ENCODE data around the gene ZKSCAN7. TPM values are rescaled to one million over a fixed set of nuclear protein-coding genes. Genes with fewer than 3 reads are reported as not detected.

ZKSCAN7 gene
- total and polyA plus RNA-seq, 2 of the 8 experiments (the other 6 are each of a cell fraction or from before 2014, with no cell fraction given): 5.5 to 8.5 TPM

DNA sequence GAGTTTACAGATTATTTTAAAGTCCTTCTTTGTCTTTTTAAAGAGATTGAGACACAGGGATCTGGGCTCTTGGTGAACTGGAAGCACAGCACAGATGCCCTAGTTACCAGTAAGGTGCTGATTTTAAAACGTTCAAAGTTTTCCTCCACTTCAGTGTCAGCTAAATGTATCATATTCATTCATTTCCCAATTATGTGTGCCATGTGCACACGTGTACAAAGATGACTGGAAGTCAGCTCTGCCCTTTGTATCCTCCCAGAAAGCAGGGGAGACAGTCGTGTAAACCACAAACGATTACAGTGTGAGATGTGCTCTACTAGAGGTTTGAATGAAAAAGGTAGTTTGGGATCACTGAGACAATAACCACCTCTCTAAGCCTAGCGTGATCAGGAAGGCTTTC lies 730 bp downstream of the ZKSCAN7 start:
- H3K27me3 ChIP-seq (replicated peaks in 1 of 4; ENCODE audit: control insufficient read depth in 3 of 4, extremely low read depth in 1 of 4, insufficient read depth in 3 of 4, low read length in 3 of 4): peaks cover 0 to 21% (median 11%) of the 10 kb centered on the region in 4 experiments; a peak in 5 of 7 replicates
- no peak overlapping the region for H2BK5ac ChIP-seq (ENCODE audit: low read depth, low read length)
- peaks cover 2 to 5% of the 10 kb centered on the region in 2 experiments; a peak in 2 of 4 replicates for H3K9me3 ChIP-seq (ENCODE audit: insufficient read depth in 2 of 2, low read depth in 1 of 2, low read length in 1 of 2)
- POLR2A ChIA-PET (ENCODE audit: partially characterized antibody): interaction anchor here (0.9 to 1.7 kb wide), 4 partner anchors 14 to 43 kb away, joined by 3 to 9 read pairs (median 5); partner anchors contain the start of gene ZNF660
- peak overlapping the region; percentile 88 to 95 (median 89) for H3K4me3 ChIP-seq (ENCODE audit: extremely low read depth in 1 of 4, insufficient read depth in 2 of 4, low read depth in 3 of 4, low read length in 4 of 4)
- peak overlapping the region; percentile 80 to 92 (median 85) for H3K9ac ChIP-seq (replicated peaks in 1 of 4; ENCODE audit: extremely low read depth in 1 of 4, low read depth in 3 of 4, low read length in 3 of 4)
- WGBS, 2 experiments (ENCODE audit: extremely low coverage in 1 of 2, insufficient coverage in 1 of 2, insufficient read length in 1 of 2, insufficient replicate concordance in 2 of 2, low coverage in 1 of 2, low lambda C conversion rate in 2 of 2, missing lambda C conversion rate in 1 of 2): 40% methylated on average over 5 of the region's 5 CpGs; no CpG with 5 or more reads in 1 of the 2 experiments
- peaks cover 0 to 9% (median 5%) of the 10 kb centered on the region in 4 experiments; a peak in 3 of 7 replicates for H3K4me1 ChIP-seq (replicated peaks in 1 of 4; ENCODE audit: control insufficient read depth in 3 of 4, insufficient read depth in 4 of 4, low read length in 3 of 4)
- no peak overlapping the region for H3K4ac ChIP-seq (replicated peaks; ENCODE audit: insufficient read length, low read depth, low read length)
- no peaks in the 10 kb centered on the region for H4K20me1 ChIP-seq (replicated peaks in 1 of 2; ENCODE audit: control insufficient read depth in 1 of 2, insufficient read depth in 2 of 2, low read length in 2 of 2)
- FAIRE-seq (no peak), DNase-seq (ENCODE audit: low read depth in 1 of 2, low spot score in 2 of 2) (no peak)
- H4K5ac ChIP-seq (ENCODE audit: insufficient read length, low read depth, low read length): no peak overlapping the region
- 0 out of 2 replicates have a peak overlapping the region, but pooled peaks have one; percentile 7 for H2AFZ ChIP-seq (ENCODE audit: low read length)
- H2BK15ac ChIP-seq (ENCODE audit: low read length): no peak overlapping the region
- TF ChIP-seq RNF2 (IDR thresholded peaks at IDR 0.05; ENCODE audit: borderline replicate concordance, low read depth, low read length, missing control alignments, poor library complexity, severe bottlenecking): no peak
- TF ChIP-seq SAP30 (IDR thresholded peaks at IDR 0.05; ENCODE audit: insufficient read depth, insufficient replicate concordance, low read length): peak; percentile 26
- no peak overlapping the region for H2BK120ac ChIP-seq (replicated peaks; ENCODE audit: low read depth, low read length)
- H3K18ac ChIP-seq (ENCODE audit: extremely low read depth, low read length): no peak overlapping the region
- no peak overlapping the region for H4K91ac ChIP-seq (replicated peaks; ENCODE audit: insufficient read length, low read length)
- H3K79me1 ChIP-seq (ENCODE audit: low read depth, low read length): peaks cover 5% of the 10 kb centered on the region
- H3K23me2 ChIP-seq (ENCODE audit: low read depth, low read length): peaks cover 6% of the 10 kb centered on the region
- H3K14ac ChIP-seq (ENCODE audit: insufficient read length): no peak overlapping the region
- CTCF ChIA-PET (ENCODE audit: partially characterized antibody): interaction anchor here (0.9 to 1.3 kb wide), 2 partner anchors 16 to 241 kb away, joined by 3 to 4 read pairs; no protein-coding TSS in a partner anchor
- H3K36me3 ChIP-seq (ENCODE audit: control insufficient read depth in 2 of 4, insufficient read depth in 4 of 4, low read length in 3 of 4): peaks cover 2 to 38% (median 23%) of the 10 kb centered on the region in 4 experiments; a peak in 7 of 8 replicates
- H3K56ac ChIP-seq (replicated peaks; ENCODE audit: insufficient read length, low read depth, low read length): no peak overlapping the region
- peaks cover 0 to 13% of the 10 kb centered on the region in 2 experiments; a peak in 2 of 4 replicates for H3K79me2 ChIP-seq (ENCODE audit: control insufficient read depth in 1 of 2, insufficient read depth in 2 of 2, low read length in 2 of 2)
- no peak overlapping the region for H2BK12ac ChIP-seq (ENCODE audit: low read depth, low read length)
- no peak overlapping the region for H2AK5ac ChIP-seq (ENCODE audit: low read depth, low read length)
- no peak overlapping the region for H3K23ac ChIP-seq (ENCODE audit: insufficient read length)
- peak overlapping the region; percentile 81 to 96 for H3K4me2 ChIP-seq (ENCODE audit: insufficient read depth in 1 of 2, low read depth in 2 of 2, low read length in 2 of 2)
- no peak overlapping the region for H4K8ac ChIP-seq (ENCODE audit: extremely low read depth, insufficient read depth, low read length)
- no peak overlapping the region for H2BK20ac ChIP-seq (ENCODE audit: low read length)
- H3K27ac ChIP-seq (ENCODE audit: low read depth, low read length): no peak overlapping the region
